Raji (cell line): ENCODE measurements around the gene ME1.

Experiments
- POLR2A ChIP-seq: IDR thresholded peaks from 2 replicates; pipeline ENCODE4 v1.6.1; 2011; ENCODE audit warnings: low read depth, low read length, control low read depth; ENCODE audit not compliant: insufficient read depth

The ME1 gene

DNA sequence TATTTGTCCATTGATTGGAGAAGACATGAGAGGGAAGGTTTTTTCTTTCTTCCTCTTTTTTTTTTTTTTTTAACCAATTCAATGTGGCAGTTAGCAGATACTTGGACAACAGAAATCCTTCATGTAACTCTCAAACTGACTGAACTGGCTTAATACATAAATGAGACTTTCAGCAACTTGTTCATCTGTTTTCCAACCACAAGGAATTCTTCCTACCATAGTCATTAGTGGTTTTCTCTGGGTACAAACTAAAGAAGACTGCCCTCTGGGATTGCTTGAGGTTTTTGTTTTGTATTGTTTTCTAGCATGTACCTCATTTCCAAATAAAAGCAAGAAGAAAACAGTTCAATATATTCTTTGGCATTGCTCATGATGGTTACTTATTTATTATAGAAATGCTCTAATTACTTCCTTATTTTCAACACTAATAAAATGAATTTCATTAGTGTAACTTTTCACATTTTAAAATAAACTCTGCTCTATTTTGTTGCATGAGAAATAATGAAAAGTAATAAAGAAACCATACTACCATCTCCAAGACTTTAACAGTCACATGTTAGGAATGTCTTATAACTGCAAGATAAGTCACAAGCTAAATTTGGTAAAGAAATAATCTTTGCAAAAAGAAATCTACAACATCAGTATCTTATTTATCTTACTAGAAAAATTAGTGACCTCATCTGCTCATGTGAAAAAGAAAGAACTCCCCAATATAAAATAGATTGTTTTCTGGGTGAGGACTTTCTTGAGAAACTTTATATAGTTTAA, 52.0 kb downstream of the ME1 start:
- no peak for TF ChIP-seq POLR2A

DNA sequence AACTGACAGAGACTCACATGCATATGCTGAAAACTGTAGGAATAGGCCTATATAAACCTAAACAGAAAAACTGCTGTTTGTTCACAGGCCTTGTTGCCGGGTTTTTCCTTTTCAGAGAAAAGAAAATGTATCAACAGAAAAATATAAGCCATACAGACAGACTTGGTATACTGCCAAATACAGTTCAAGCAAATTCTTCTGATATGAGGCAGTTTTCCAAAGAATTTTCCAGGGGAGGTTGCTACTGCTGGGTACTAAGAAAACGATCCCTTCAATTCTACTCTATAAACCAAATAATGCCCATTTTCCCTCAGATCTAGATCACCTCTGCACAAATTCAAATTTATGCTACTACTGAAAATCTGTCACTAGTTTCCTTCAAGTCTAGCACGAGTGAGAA, 59.4 kb downstream of the ME1 start:
- no peak for TF ChIP-seq POLR2A

DNA sequence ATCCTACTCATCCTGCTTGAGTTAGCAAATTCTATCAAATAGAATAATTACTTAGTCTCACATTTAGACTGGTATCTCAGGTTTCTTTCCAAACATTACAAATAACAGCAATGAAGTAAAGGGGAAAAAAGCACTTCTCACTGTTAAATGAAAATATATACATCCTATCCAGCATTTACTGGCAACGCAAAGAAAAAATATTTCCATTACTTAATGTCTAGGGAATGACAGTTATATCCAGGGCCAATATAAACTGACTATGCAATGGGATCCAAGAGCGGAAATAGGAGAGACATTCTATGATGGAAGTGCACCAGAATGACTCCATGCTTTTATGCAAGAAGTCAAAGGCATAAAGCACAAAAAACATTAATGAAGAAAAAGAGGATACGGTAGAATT, 60.3 kb downstream of the ME1 start:
- no peak for TF ChIP-seq POLR2A

DNA sequence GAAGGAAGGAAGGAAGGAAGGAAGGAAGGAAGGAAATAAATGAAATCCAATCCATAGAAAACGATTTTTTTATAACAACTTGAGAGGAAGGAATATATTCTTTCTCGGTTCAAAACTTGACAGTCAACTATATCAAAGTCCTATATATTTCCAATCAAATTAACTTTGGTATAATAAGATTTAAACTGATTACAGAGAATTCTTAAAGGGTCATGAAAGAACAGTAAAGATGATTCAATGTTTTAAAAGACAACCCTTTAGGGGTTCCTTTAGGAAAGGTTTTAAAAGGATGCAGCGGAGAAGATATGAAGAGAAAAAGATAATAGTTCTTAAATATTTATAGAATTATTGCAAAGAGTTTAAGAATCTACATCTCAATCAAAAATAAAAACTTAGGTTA, 61.2 kb downstream of the ME1 start:
- no peak for TF ChIP-seq POLR2A

DNA sequence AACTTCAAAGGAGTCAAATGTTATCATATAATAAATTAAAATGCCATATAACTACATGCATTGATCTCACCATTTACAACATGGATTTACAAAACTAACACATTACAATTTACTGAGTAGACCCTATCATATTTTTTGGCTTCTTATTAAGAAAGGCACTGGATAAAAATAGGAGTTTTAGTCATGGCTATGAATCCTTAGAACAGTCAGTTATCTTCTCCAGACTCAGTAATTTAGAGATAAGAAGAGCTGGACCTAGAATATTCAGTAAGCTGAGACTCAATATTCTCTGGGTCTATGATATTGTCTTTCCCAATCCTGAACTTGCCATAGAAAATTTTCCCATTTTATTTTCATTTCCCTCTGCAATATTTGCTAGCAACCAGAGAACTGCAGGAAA, 62.3 kb downstream of the ME1 start:
- no peak for TF ChIP-seq POLR2A

DNA sequence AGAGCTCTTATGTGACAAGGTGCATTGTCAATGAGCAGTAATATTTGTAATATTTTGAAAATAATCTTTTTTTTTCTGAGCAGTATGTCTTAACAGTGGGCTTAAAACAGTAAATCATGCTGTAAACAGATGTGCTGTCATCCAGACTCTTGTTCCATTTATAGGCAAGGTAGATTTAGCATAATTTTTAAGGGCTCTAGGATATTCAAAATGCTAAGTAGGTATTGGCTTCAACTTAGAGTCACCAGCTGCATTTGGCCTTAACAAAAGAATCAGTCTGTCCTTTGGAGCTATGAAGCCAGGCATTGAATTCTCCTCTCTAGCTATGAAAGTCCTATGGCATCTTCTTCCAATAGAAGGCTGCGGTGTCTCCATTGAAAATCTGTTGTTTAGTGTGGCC, 63.7 kb downstream of the ME1 start:
- TF ChIP-seq POLR2A = no peak

DNA sequence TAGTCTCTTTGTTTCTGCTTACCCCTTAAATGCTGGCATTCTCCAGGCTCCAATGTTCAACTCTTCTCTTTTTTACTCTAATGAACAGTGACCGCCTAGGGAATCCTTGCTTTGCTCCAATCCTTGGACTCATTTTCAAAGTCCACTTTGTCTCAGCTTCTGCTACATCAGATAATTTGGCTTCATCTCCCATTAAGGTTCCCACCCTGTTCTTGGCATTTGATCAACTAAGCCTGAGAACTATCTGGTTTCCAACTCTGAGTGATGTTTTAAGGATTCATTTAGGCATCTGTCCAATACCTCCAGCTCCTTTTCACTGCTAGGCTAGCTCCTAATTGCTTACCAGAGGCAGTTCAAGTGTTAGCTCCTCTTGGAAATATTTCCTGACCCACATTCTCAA, 64.9 kb downstream of the ME1 start:
- no peak for TF ChIP-seq POLR2A

DNA sequence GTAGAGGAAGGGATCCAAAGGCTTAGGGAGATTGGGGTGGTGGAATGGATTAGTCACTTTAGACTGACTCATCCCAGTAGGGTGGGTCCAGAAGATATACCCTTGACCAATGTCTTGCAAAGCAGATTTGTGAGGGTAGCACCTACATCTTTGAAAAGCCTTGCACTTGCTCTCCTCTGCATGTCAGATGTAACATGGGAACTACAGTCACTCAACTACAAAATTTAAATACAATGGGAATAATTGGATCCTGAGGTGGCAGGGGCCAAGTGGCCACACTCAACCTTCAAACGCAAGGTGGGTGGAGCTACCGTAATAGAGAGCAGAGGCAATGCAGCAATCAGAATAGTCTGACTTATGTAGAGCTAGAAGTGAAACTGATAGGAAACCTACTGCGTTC, 71.2 kb downstream of the ME1 start:
- TF ChIP-seq POLR2A = no peak

DNA sequence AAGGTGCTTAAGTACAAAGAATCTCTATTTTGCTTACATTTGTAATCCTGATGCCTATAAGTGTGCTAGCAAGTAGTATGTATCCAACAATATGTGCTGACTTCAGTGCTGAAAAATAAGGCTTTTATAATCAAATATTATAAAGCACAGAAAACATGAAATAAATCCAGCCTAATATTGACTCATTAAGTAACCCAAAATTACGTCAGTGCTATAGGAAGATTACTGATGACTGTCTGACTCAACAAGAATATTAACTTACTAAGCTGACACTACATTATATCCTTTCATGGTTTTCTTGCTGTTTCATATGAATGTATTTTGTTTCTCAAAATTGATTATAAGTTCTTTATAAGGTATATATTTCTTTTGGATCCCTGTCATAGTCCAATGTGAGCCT, 76.1 kb downstream of the ME1 start:
- TF ChIP-seq POLR2A = no peak

DNA sequence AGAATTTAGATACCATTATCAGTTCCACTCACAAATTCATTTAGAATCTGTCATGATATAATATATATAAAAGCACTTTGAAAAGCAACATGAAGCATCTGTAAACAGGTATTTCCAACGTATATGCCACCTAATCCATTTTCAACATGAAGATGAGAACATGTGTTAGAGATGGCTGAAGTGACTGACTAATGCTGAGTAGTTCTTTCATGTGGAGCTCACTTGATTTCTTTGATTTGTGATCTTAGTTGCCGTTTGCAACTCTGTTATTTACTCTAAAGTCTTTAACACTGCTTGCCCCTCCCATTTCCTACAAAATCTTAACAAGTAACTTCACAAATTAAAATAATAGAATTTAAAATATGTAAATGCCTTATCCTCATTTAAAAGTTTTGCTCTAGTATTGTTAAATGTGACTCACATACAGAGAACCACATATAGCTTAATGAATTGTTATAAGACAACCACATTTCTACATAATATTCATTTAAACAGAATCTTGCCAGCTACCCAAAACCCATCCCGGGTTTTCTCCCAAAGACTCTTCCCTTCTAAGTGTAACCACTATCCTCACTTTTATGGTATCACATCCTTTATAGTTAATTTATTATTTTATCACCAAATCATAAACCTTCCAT, 78.3 kb downstream of the ME1 start:
- no peak for TF ChIP-seq POLR2A

DNA sequence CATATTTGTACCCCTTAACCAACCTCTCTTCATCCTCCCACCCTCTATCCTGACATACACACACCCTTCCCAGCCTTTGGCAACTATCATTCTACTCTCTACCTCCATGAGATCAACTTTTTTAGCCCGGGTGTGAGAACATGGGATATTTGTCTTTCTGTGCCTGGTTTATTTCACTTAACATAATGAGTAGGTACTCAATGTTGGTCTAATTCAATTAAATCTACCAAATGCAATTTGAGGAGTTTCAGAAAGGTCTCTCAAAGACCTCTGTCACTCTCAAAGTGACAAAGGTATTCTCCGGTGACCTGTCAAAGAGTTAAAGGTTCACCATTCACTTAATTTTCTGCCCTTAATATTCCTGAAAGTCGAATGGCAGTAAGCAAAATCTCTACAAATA, 87.7 kb downstream of the ME1 start:
- no peak for TF ChIP-seq POLR2A

DNA sequence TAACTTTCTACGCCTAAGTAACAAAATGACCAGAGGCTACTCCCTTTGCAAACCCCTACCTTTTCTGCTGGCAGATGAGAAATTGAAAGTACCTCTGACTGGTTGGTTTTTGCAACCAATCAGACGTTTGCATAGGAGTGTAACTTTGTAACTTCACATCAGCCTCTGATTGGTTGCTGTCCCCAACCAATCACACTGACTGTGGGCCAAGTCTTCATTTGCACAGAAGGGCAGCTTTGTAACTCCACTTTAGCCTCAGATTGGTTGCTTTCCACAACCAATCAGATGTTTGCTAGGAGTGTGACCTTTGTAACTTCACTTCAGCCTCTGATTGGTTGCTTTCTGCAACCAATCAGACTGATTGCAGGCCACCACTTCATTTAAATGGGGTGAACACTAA, 89.1 kb downstream of the ME1 start:
- TF ChIP-seq POLR2A = no peak

DNA sequence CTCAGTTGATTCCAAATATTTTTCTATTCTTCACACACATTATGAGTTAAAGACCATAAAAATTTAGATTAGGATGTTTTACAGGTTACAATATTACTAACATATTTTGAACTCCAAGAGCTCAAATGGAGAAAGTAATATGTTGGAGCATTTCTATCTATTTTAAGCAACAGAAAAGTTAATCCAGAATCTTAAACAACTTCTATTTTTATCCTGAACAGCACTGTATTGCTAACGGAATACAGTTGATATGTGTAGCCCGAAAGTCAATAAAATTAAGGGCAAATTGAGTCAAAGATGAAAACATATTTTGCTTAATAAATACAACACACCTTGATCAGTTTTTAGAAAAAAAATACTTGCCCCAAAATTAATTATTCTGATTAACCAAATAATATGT, 97.4 kb downstream of the ME1 start:
- TF ChIP-seq POLR2A = no peak

DNA sequence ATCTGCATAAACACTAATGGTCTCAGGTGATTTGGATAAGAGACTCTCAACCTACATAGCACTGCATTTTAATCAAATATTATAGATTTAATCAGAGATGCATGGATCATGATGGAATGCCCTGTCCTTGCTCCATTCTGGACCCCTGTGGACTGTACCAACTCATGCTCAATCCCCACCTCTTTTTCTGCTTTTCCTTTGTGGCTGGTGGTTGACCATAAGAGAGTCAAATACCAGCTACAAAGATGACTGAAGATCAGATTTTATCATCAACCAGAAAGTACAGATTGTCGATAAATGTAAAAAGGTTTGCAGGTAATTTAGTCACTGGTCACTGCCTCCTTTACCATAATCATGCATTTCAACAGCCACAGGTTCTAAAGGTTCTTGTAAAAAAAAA, 116.2 kb downstream of the ME1 start:
- TF ChIP-seq POLR2A = no peak

DNA sequence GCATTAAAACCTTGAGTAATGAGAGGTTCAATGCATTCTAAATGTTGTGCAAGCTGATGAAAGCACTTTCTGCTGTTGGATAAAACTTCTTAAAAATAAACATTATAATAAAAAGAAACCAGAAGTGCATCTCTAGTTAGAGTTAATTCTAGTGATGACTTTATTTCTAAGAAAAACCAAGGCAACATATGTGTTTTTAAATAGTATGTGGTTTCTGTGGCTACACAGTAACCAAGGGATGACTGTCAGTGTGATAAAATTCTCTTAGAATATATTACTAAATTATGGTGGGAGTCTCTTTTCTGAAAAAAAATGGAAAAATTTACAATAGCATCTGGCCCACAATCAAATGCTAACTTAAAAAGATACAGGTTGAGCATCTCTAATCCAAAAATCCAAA, 117.0 kb downstream of the ME1 start:
- no peak for TF ChIP-seq POLR2A

DNA sequence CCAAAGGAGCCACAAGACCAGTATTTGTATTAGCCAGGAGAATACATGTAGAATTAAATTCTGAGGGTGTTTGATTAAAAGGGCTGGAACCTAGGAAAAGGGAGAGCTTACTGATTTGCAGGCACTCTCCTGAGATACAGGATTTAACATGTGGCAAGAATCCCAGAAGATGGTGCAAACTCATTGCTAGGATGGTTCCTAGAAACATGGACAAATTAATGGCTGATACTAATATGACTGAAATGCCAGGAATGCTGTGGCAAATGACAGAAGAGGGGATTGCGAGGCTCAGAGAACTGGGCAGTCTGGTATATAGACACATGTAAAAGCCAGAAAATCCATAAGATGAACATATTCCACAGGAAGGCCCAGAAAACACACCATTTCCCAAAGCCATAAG, 119.6 kb downstream of the ME1 start:
- TF ChIP-seq POLR2A = no peak

DNA sequence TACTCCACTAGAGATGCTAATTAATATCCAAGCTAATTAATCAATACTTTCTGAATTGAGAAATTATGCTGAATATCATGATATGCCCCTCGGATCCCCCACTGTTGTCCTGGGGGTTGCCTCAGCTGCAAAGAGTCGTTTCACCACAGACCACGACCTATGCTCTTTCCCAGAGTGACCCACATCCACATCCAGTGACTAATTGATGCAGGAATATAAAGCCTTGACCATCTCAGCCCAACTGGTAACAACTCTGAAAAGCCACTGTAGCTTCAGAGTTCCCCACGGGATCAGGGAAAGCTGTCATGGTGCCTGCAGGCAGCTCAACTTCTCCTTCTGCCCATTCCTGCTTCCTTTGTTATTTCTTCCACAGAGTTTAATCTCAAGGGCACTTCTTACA, 120.8 kb downstream of the ME1 start:
- no peak for TF ChIP-seq POLR2A

DNA sequence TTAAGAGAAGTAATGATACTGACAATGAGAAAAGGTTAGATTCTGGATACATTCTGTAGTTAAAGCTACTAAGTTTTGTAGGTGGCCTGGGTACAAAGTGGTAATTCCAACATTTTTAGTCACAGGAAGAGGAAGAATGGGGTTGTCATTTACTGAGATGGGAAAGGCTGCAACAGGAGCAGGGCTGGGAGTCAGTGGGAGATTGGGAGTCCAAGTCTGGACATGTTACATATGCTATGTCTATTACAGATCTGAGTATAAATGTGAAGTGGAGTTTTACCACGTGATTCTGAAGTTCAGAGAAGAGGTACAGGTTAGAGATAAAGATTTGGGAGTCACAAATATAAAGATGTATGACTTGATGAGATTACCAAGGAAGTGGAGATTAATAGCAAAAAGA, 121.5 kb downstream of the ME1 start:
- TF ChIP-seq POLR2A = no peak

DNA sequence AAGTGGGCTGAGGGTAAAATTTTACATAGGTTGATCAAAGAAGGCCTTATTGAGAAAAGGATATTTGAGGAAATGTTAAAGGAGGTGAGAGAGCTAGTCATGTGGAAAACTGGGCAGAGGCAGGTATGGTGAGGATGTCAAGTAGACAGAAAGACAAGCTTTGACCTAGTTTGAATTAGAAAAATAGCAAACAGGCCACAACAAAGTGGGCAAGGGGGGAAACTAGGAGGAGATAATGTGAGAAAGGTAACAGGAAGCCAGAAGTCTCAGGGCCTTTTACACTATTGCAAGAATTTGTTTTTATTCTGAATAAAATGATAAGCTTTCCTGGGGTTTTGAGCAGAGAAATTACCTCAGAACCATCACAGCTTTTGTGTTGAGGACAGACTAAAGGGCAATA, 122.0 kb downstream of the ME1 start:
- no peak for TF ChIP-seq POLR2A
